SK-N-DZ (cell line): ENCODE results near the gene SGO2. TPM values are rescaled to one million over a fixed set of nuclear protein-coding genes. Genes with fewer than 3 reads are reported as not detected.

Source experiments
- DNase-seq: peaks from one replicate; pipeline ENCODE4 v3.0.0-alpha.2; 2015; ENCODE audit warnings: low spot score
- polyA plus RNA-seq, 2 experiments: library from polyadenylated mRNA; depleted of rRNA; stranded (reverse); fragments of >200 nt; gene quantifications; 2 replicates each; pipeline ENCODE4 v1.2.3, GENCODE V29; 2014

Gene SGO2
- 13.0 and 13.6 TPM in 2 replicates for polyA plus RNA-seq (2014; cell fraction: cytosol; rRNA removed)
- 11.1 and 24.7 TPM in 2 replicates for polyA plus RNA-seq (2014; cell fraction: nucleus; rRNA removed)

GRCh38 chr2:200525882-200526651 is at the start of gene SGO2:
SGO2 (plus strand) TSS chr2:200526207; CDS start chr2:200532976, 6,769 bp downstream.
- peak; percentile 93 for DNase-seq

- DNase-seq = no peak
Observed at GRCh38 chr2:200476836-200477235, 49.2 kb upstream of the SGO2 start.

GRCh38 chr2:200477667-200478131 is 48.3 kb upstream of the SGO2 start:
- DNase-seq = no peak

- DNase-seq = no peak
Observed at GRCh38 chr2:200479692-200480265, 46.2 kb upstream of the SGO2 start.

- peak; percentile 37 for DNase-seq
Observed at GRCh38 chr2:200482194-200482593, 43.8 kb upstream of the SGO2 start.

- peak; percentile 19 for DNase-seq
Observed at GRCh38 chr2:200483729-200484198, 42.2 kb upstream of the SGO2 start.

- DNase-seq = peak; percentile 10
Observed at GRCh38 chr2:200484934-200485333, 41.1 kb upstream of the SGO2 start.

- no peak for DNase-seq
Observed at GRCh38 chr2:200486529-200486928, 39.5 kb upstream of the SGO2 start.

- DNase-seq = no peak
Observed at GRCh38 chr2:200488169-200488568, 37.8 kb upstream of the SGO2 start.

- DNase-seq = no peak
Observed at GRCh38 chr2:200490001-200490400, 36.0 kb upstream of the SGO2 start.

GRCh38 chr2:200492656-200493055 is 33.4 kb upstream of the SGO2 start:
- DNase-seq = no peak

- DNase-seq = no peak
Observed at GRCh38 chr2:200494048-200494447, 32.0 kb upstream of the SGO2 start.

- DNase-seq = no peak
Observed at GRCh38 chr2:200496696-200497095, 29.3 kb upstream of the SGO2 start.

GRCh38 chr2:200498402-200499162 is 27.4 kb upstream of the SGO2 start:
- DNase-seq = no peak

GRCh38 chr2:200502196-200502595 is 23.8 kb upstream of the SGO2 start:
- no peak for DNase-seq

- no peak for DNase-seq
Observed at GRCh38 chr2:200506679-200507078, 19.3 kb upstream of the SGO2 start.

- no peak for DNase-seq
Observed at GRCh38 chr2:200507179-200507578, 18.8 kb upstream of the SGO2 start.

- DNase-seq = peak; percentile 20
Observed at GRCh38 chr2:200509235-200509611, 16.8 kb upstream of the SGO2 start.

GRCh38 chr2:200509612-200510433 is 16.2 kb upstream of the SGO2 start, which contains the start of gene KCTD18:
KCTD18 (minus strand) TSS chr2:200510068; CDS start chr2:200507016, 3,052 bp downstream.
- DNase-seq = peak; percentile 85

GRCh38 chr2:200515155-200515554 is 10.9 kb upstream of the SGO2 start:
- no peak for DNase-seq

GRCh38 chr2:200523158-200523557 is 2.8 kb upstream of the SGO2 start:
- no peak for DNase-seq
